Neural cell (in vitro differentiated cells): ENCODE results near the gene STARD9. TPM values are rescaled to one million over a fixed set of nuclear protein-coding genes. Genes with fewer than 3 reads are reported as not detected.

Experiments
- H2AFZ ChIP-seq: fragments of 200-600, 300-800 bp; sonication (generic), shearing (Covaris generic); 2 replicates; pipeline ENCODE4 v1.6.0; 2014; ENCODE audit warnings: low read depth, mild to moderate bottlenecking, antibody characterized with exemption, low read length, moderate library complexity
- H3F3A ChIP-seq: fragments of 200-600 bp; shearing (Covaris generic); 2 replicates; pipeline ENCODE4 v1.6.1; 2016; ENCODE audit warnings: mild to moderate bottlenecking, moderate library complexity, mixed read lengths, antibody characterized with exemption, low read length; ENCODE audit not compliant: insufficient read depth, poor library complexity, severe bottlenecking
- H3K27ac ChIP-seq: fragments of 200-600, 300-800 bp; sonication (generic), shearing (Covaris generic); 2 replicates; pipeline ENCODE4 v1.5.1; 2014; ENCODE audit warnings: mild to moderate bottlenecking, low read length, moderate library complexity
- H3K27me3 ChIP-seq: fragments of 300-800, 200-600 bp; sonication (generic), shearing (Covaris generic); 2 replicates; pipeline ENCODE4 v1.6.0; 2014; ENCODE audit warnings: mild to moderate bottlenecking, low read depth, low read length, moderate library complexity; ENCODE audit not compliant: insufficient read depth
- H3K36me3 ChIP-seq: fragments of 300-800, 200-600 bp; sonication (generic), shearing (Covaris generic); 2 replicates; pipeline ENCODE4 v1.5.1; 2014; ENCODE audit warnings: mild to moderate bottlenecking, antibody characterized with exemption, low read length, moderate library complexity; ENCODE audit not compliant: insufficient read depth
- H3K4me2 ChIP-seq: fragments of 300-800, 200-600 bp; sonication (generic), shearing (Covaris generic); 2 replicates; pipeline ENCODE4 v1.6.0; 2014; ENCODE audit warnings: mild to moderate bottlenecking, low read length
- H3K4me3 ChIP-seq: fragments of 300-800, 200-600 bp; sonication (generic), shearing (Covaris generic); 2 replicates; pipeline ENCODE4 v1.5.1; 2014; ENCODE audit warnings: mild to moderate bottlenecking, low read length, moderate library complexity
- H3K79me2 ChIP-seq: fragments of 200-600 bp; shearing (Covaris generic); replicated peaks from 2 replicates; pipeline ENCODE4 v1.6.0; 2014; ENCODE audit warnings: mild to moderate bottlenecking, low read length, moderate library complexity; ENCODE audit not compliant: insufficient read depth
- H3K9ac ChIP-seq: fragments of 300-800, 200-600 bp; sonication (generic), shearing (Covaris generic); 2 replicates; pipeline ENCODE4 v1.6.1; 2016; ENCODE audit warnings: mild to moderate bottlenecking, low read length, mixed read lengths
- H3K9me2 ChIP-seq: fragments of 200-600 bp; shearing (Covaris generic); 2 replicates; pipeline ENCODE4 v1.6.1; 2016; ENCODE audit warnings: mild to moderate bottlenecking, low read length, mixed read lengths; ENCODE audit not compliant: insufficient read depth
- H3K9me3 ChIP-seq: fragments of 200-600, 300-800 bp; sonication (generic), shearing (Covaris generic); 2 replicates; pipeline ENCODE4 v1.6.1; 2016; ENCODE audit warnings: mild to moderate bottlenecking, mixed run types, low read length, moderate library complexity, mixed read lengths
- H4K20me1 ChIP-seq: fragments of 200-600 bp; shearing (Covaris generic); 2 replicates; pipeline ENCODE4 v1.6.1; 2016; ENCODE audit warnings: mild to moderate bottlenecking, mixed run types; ENCODE audit not compliant: insufficient read depth
- EP300 ChIP-seq: fragments of 450-650 bp; conservative IDR thresholded peaks from 2 replicates; pipeline ENCODE4 v1.6.1; 2014; ENCODE audit warnings: antibody characterized with exemption, mild to moderate bottlenecking, moderate library complexity; ENCODE audit not compliant: poor library complexity, severe bottlenecking
- EZH2 ChIP-seq: fragments of 200-600, 300-800 bp; shearing (Covaris generic), sonication (generic); IDR thresholded peaks from 2 replicates; pipeline ENCODE4 v1.6.1; 2014; ENCODE audit warnings: antibody characterized with exemption, low read length, borderline replicate concordance, mild to moderate bottlenecking; ENCODE audit not compliant: insufficient read depth, poor library complexity, severe bottlenecking
- MXI1 ChIP-seq: fragments of 450-650 bp; conservative IDR thresholded peaks from 2 replicates; pipeline ENCODE4 v1.6.1; 2014; ENCODE audit warnings: antibody characterized with exemption, mild to moderate bottlenecking; ENCODE audit not compliant: poor library complexity, severe bottlenecking
- POLR2AphosphoS5 ChIP-seq: IDR thresholded peaks from 2 replicates; pipeline ENCODE4 v1.6.1; 2012
- RAD21 ChIP-seq: fragments of 450-650 bp; conservative IDR thresholded peaks from 2 replicates; pipeline ENCODE4 v1.6.1; 2014; ENCODE audit warnings: antibody characterized with exemption, mild to moderate bottlenecking, moderate library complexity
- SMC3 ChIP-seq: fragments of 450-650 bp; conservative IDR thresholded peaks from 2 replicates; pipeline ENCODE4 v1.6.1; 2014; ENCODE audit warnings: antibody characterized with exemption, mild to moderate bottlenecking, moderate library complexity; ENCODE audit not compliant: poor library complexity
- TAF1 ChIP-seq: IDR thresholded peaks from 2 replicates; pipeline ENCODE4 v1.6.1; 2012; ENCODE audit warnings: low read depth
- polyA plus RNA-seq: library from polyadenylated mRNA; depleted of rRNA; stranded (reverse); fragments of >200 nt; gene quantifications from 2 replicates; pipeline ENCODE4 v1.2.3, GENCODE V29; 2014
- TF ChIP-seq, protein P1 (sequence below): fragments of 450-650 bp; IDR thresholded peaks from 2 replicates; pipeline ENCODE4 v1.5.1; 2014; ENCODE audit warnings: antibody characterized with exemption, mild to moderate bottlenecking, moderate library complexity; ENCODE audit not compliant: poor library complexity, severe bottlenecking
- TF ChIP-seq, protein P2 (sequence below): IDR thresholded peaks from 2 replicates; pipeline ENCODE4 v1.6.1; 2012; ENCODE audit warnings: borderline replicate concordance

Gene STARD9
- polyA plus RNA-seq, 1 donor from 2014 or later: 6.4 TPM

DNA sequence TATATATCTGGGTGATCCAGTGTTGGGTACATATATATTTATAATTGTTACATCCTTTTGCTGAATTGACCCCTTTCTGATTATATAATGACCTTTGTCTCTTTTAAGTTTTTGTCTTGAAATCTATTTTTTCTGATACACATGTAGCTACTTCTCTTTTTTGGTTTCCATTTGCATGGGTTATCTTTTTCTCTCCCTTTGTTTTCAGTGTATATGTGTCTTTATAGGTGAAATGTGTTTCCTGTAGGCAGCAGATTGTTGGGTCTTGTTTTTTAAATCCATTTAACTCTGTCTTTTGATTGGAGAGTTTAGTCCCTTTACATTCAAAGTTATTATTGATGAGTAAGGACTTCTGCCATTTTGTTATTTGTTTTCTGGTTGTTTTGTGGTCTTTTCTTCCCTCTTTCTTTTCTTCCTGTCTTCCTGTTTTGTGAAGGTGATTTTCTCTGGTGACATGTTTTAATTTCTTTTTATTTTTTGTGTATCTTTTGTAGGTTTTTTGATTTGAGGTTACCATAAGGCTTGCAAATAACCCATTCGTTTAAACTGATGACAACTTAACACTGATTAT is 56.8 kb downstream of the STARD9 start:
- no peak overlapping the region for H3K27ac ChIP-seq
- no peaks in the 10 kb centered on the region for H4K20me1 ChIP-seq
- no peak overlapping the region for H3K4me3 ChIP-seq
- H3K9me3 ChIP-seq: no peaks in the 10 kb centered on the region
- H3K9me2 ChIP-seq: no peaks in the 10 kb centered on the region
- no peak overlapping the region for H3K9ac ChIP-seq
- H3K79me2 ChIP-seq: no peaks in the 10 kb centered on the region
- no peak overlapping the region for H3K4me2 ChIP-seq
- H3K36me3 ChIP-seq: no peaks in the 10 kb centered on the region
- H2AFZ ChIP-seq: no peak overlapping the region
- H3K27me3 ChIP-seq: no peaks in the 10 kb centered on the region
- H3F3A ChIP-seq: no peaks in the 10 kb centered on the region
- no peak for TF ChIP-seq POLR2AphosphoS5
- no peak for TF ChIP-seq EZH2
- TF ChIP-seq, protein P1, sequence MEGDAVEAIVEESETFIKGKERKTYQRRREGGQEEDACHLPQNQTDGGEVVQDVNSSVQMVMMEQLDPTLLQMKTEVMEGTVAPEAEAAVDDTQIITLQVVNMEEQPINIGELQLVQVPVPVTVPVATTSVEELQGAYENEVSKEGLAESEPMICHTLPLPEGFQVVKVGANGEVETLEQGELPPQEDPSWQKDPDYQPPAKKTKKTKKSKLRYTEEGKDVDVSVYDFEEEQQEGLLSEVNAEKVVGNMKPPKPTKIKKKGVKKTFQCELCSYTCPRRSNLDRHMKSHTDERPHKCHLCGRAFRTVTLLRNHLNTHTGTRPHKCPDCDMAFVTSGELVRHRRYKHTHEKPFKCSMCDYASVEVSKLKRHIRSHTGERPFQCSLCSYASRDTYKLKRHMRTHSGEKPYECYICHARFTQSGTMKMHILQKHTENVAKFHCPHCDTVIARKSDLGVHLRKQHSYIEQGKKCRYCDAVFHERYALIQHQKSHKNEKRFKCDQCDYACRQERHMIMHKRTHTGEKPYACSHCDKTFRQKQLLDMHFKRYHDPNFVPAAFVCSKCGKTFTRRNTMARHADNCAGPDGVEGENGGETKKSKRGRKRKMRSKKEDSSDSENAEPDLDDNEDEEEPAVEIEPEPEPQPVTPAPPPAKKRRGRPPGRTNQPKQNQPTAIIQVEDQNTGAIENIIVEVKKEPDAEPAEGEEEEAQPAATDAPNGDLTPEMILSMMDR: no peak
- TF ChIP-seq, protein P2, sequence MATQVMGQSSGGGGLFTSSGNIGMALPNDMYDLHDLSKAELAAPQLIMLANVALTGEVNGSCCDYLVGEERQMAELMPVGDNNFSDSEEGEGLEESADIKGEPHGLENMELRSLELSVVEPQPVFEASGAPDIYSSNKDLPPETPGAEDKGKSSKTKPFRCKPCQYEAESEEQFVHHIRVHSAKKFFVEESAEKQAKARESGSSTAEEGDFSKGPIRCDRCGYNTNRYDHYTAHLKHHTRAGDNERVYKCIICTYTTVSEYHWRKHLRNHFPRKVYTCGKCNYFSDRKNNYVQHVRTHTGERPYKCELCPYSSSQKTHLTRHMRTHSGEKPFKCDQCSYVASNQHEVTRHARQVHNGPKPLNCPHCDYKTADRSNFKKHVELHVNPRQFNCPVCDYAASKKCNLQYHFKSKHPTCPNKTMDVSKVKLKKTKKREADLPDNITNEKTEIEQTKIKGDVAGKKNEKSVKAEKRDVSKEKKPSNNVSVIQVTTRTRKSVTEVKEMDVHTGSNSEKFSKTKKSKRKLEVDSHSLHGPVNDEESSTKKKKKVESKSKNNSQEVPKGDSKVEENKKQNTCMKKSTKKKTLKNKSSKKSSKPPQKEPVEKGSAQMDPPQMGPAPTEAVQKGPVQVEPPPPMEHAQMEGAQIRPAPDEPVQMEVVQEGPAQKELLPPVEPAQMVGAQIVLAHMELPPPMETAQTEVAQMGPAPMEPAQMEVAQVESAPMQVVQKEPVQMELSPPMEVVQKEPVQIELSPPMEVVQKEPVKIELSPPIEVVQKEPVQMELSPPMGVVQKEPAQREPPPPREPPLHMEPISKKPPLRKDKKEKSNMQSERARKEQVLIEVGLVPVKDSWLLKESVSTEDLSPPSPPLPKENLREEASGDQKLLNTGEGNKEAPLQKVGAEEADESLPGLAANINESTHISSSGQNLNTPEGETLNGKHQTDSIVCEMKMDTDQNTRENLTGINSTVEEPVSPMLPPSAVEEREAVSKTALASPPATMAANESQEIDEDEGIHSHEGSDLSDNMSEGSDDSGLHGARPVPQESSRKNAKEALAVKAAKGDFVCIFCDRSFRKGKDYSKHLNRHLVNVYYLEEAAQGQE: no peak

DNA sequence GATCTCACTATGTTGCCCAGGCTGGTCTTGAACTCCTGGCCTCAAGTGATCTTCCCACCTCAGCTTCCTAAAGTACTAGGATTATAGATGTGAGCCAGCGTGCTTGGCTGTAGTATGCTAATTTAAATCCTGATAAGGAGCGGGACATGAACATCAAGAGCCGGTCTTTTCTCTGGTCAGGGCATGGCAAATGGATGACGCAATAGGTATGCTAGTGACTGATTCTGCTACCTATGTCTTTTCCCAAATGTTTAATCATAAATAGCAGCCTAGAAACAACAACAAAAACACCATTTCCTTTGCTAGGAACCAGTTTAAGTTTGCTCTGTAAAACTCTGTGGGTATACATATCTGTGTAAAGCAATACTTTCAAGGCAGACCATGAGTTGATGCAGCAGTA is 64.7 kb downstream of the STARD9 start:
- no peaks in the 10 kb centered on the region for H3K36me3 ChIP-seq
- no peaks in the 10 kb centered on the region for H3K79me2 ChIP-seq
- H3K27me3 ChIP-seq: no peaks in the 10 kb centered on the region
- TF ChIP-seq RAD21 (no peak), EP300 (no peak), POLR2AphosphoS5 (no peak), SMC3 (no peak), EZH2 (no peak), MXI1 (no peak), TAF1 (no peak)
- TF ChIP-seq, protein P1: no peak
- TF ChIP-seq, protein P2: no peak
- H2AFZ ChIP-seq: no peak overlapping the region
- H3F3A ChIP-seq: no peaks in the 10 kb centered on the region
- H3K9ac ChIP-seq: no peak overlapping the region
- no peaks in the 10 kb centered on the region for H3K9me3 ChIP-seq
- H3K9me2 ChIP-seq: no peaks in the 10 kb centered on the region
- H3K4me3 ChIP-seq: no peak overlapping the region
- no peaks in the 10 kb centered on the region for H4K20me1 ChIP-seq
- no peak overlapping the region for H3K4me2 ChIP-seq
- no peak overlapping the region for H3K27ac ChIP-seq
